Astrocyte (in vitro differentiated cells and primary cell): ENCODE data around the gene ESYT3. TPM values are rescaled to one million over a fixed set of nuclear protein-coding genes. Genes with fewer than 3 reads are reported as not detected.

Experiments
- DNase-seq: peaks from one replicate; pipeline ENCODE4 v3.0.0-alpha.2; 2010; ENCODE audit warnings: low read depth
- FAIRE-seq: peaks from 2 replicates; lab custom pipeline; 2011; peaks lifted over from hg19 to GRCh38; lab: Jason Lieb, UNC
- H2AFZ ChIP-seq: 2 replicates; pipeline ENCODE4 v1.6.0; 2012; ENCODE audit warnings: low read depth, low read length, inconsistent platforms
- H3K27ac ChIP-seq: 2 replicates; pipeline ENCODE4 v1.5.1; 2011; ENCODE audit warnings: low read depth, low read length, inconsistent platforms
- H3K27me3 ChIP-seq: 2 replicates; pipeline ENCODE4 v1.6.0; 2011; ENCODE audit warnings: low read length, inconsistent platforms; ENCODE audit not compliant: insufficient read depth
- H3K36me3 ChIP-seq: 2 replicates; pipeline ENCODE4 v1.5.1; 2011; ENCODE audit warnings: low read length, inconsistent platforms; ENCODE audit not compliant: insufficient read depth
- H3K4me1 ChIP-seq: 2 replicates; pipeline ENCODE4 v1.5.1; 2011; ENCODE audit warnings: low read length, inconsistent platforms; ENCODE audit not compliant: insufficient read depth
- H3K4me2 ChIP-seq: 2 replicates; pipeline ENCODE4 v1.6.0; 2012; ENCODE audit warnings: low read length, inconsistent platforms
- H3K4me3 ChIP-seq: 2 replicates; pipeline ENCODE4 v1.5.1; 2011; ENCODE audit warnings: low read depth, mild to moderate bottlenecking, low read length, inconsistent platforms; ENCODE audit not compliant: insufficient read depth
- H3K79me2 ChIP-seq: 2 replicates; pipeline ENCODE4 v1.6.0; 2012; ENCODE audit warnings: mild to moderate bottlenecking, low read length, inconsistent platforms; ENCODE audit not compliant: insufficient read depth
- H3K9ac ChIP-seq: 2 replicates; pipeline ENCODE4 v1.6.0; 2012; ENCODE audit warnings: mild to moderate bottlenecking, low read length, inconsistent platforms
- H3K9me3 ChIP-seq: 2 replicates; pipeline ENCODE4 v1.5.1; 2012; ENCODE audit warnings: low read depth, mild to moderate bottlenecking, low read length, inconsistent platforms; ENCODE audit not compliant: insufficient read depth
- H4K20me1 ChIP-seq: 2 replicates; pipeline ENCODE4 v1.6.0; 2012; ENCODE audit warnings: low read length, inconsistent platforms; ENCODE audit not compliant: insufficient read depth
- H3K27ac Mint-ChIP-seq: one replicate; pipeline ENCODE4 v1.8.0; 2021; ENCODE audit warnings: mild to moderate bottlenecking, mixed read lengths; ENCODE audit not compliant: unreplicated experiment
- H3K27me3 Mint-ChIP-seq: one replicate; pipeline ENCODE4 v1.8.0; 2021; ENCODE audit warnings: low read depth, mixed read lengths; ENCODE audit not compliant: unreplicated experiment
- H3K36me3 Mint-ChIP-seq: one replicate; pipeline ENCODE4 v1.8.0; 2021; ENCODE audit warnings: low read depth, mixed read lengths; ENCODE audit not compliant: unreplicated experiment
- H3K4me1 Mint-ChIP-seq: one replicate; pipeline ENCODE4 v1.8.0; 2021; ENCODE audit warnings: low read depth, mixed read lengths; ENCODE audit not compliant: unreplicated experiment
- H3K4me3 Mint-ChIP-seq: one replicate; pipeline ENCODE4 v1.8.0; 2021; ENCODE audit warnings: mild to moderate bottlenecking, moderate library complexity, mixed read lengths; ENCODE audit not compliant: unreplicated experiment
- H3K9me3 Mint-ChIP-seq: one replicate; pipeline ENCODE4 v1.8.0; 2021; ENCODE audit warnings: mild to moderate bottlenecking, mixed read lengths; ENCODE audit not compliant: unreplicated experiment
- CTCF ChIP-seq: IDR thresholded peaks from 2 replicates; pipeline ENCODE4 v1.5.1; 2011; ENCODE audit warnings: low read depth, mild to moderate bottlenecking, inconsistent platforms, low read length, moderate library complexity; ENCODE audit not compliant: insufficient read depth
- EZH2 ChIP-seq: IDR thresholded peaks from 2 replicates; pipeline ENCODE4 v1.6.1; 2012; ENCODE audit warnings: mild to moderate bottlenecking, low read length, inconsistent platforms; ENCODE audit not compliant: insufficient read depth
- total RNA-seq: library from RNA; stranded (reverse); gene quantifications from 2 replicates; pipeline ENCODE4 v1.2.1, GENCODE V29; 2021

The ESYT3 gene
- total RNA-seq, 1 donor from 2014 or later = 2.0 TPM

- Mint-ChIP-seq H3K4me1 (peaks cover 14% of the 10 kb centered on the region), H3K36me3 (peaks cover 39% of the 10 kb centered on the region), H3K9me3 (peaks cover 2% of the 10 kb centered on the region), H3K27ac (no peak overlapping the region), H3K4me3 (no peak overlapping the region), H3K27me3 (peaks cover 8% of the 10 kb centered on the region)
- no peak overlapping the region for H3K4me3 ChIP-seq
- no peak overlapping the region for H2AFZ ChIP-seq
- H3K9ac ChIP-seq = no peak overlapping the region
- H3K9me3 ChIP-seq = no peaks in the 10 kb centered on the region
- DNase-seq = no peak
- H3K79me2 ChIP-seq = no peaks in the 10 kb centered on the region
- no peaks in the 10 kb centered on the region for H3K27me3 ChIP-seq
- H3K4me2 ChIP-seq = no peak overlapping the region
- no peak overlapping the region for H3K27ac ChIP-seq
- no peak for FAIRE-seq
- H4K20me1 ChIP-seq = no peaks in the 10 kb centered on the region
- H3K36me3 ChIP-seq = peaks cover 5% of the 10 kb centered on the region
- no peaks in the 10 kb centered on the region for H3K4me1 ChIP-seq
- TF ChIP-seq EZH2 (no peak), CTCF (no peak)
These were observed 29.4 kb upstream of the ESYT3 start for GRCh38 chr3:138405001-138405400.

- DNase-seq = no peak
- Histone ChIP-seq H3K36me3 (peaks cover 5% of the 10 kb centered on the region), H3K4me2 (no peak overlapping the region), H3K4me3 (no peak overlapping the region), H3K79me2 (no peaks in the 10 kb centered on the region), H3K9ac (no peak overlapping the region), H3K27ac (no peak overlapping the region), H3K27me3 (no peaks in the 10 kb centered on the region), H3K9me3 (no peaks in the 10 kb centered on the region), H4K20me1 (no peaks in the 10 kb centered on the region), H2AFZ (no peak overlapping the region), H3K4me1 (no peaks in the 10 kb centered on the region)
- Mint-ChIP-seq H3K9me3 (peaks cover 2% of the 10 kb centered on the region), H3K27me3 (peaks cover 8% of the 10 kb centered on the region), H3K4me1 (peaks cover 14% of the 10 kb centered on the region), H3K27ac (no peak overlapping the region), H3K36me3 (peaks cover 39% of the 10 kb centered on the region), H3K4me3 (no peak overlapping the region)
- no peak for TF ChIP-seq EZH2
- TF ChIP-seq CTCF = no peak
- no peak for FAIRE-seq
These were observed 28.9 kb upstream of the ESYT3 start for GRCh38 chr3:138405486-138405885.

DNA sequence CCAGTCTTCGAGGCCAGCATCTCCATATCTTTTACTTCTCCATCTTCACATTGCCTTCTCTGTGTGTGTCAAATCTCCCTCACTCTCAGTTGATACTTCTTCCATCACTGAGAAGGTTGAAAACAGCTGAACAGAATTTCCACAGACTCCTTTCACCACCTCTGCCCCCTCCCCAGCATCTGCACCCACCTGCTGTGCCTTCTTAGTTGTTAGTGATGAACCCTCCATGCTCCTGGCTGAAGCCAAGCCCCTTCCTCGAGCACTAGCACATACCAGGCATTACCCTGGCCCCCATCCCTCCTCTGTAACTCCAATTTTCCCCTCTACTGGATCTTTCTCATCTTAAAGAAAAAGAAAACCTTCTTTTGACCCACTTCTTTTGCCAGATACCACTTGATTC lies 27.8 kb upstream of the ESYT3 start:
- Mint-ChIP-seq H3K27me3 (peaks cover 8% of the 10 kb centered on the region), H3K9me3 (peaks cover 2% of the 10 kb centered on the region), H3K4me1 (peaks cover 6% of the 10 kb centered on the region), H3K4me3 (no peak overlapping the region), H3K36me3 (peaks cover 37% of the 10 kb centered on the region), H3K27ac (no peak overlapping the region)
- Histone ChIP-seq H3K79me2 (no peaks in the 10 kb centered on the region), H3K4me2 (no peak overlapping the region), H3K4me3 (no peak overlapping the region), H3K9me3 (no peaks in the 10 kb centered on the region), H4K20me1 (no peaks in the 10 kb centered on the region), H3K27me3 (no peaks in the 10 kb centered on the region), H3K27ac (no peak overlapping the region), H3K36me3 (peaks cover 5% of the 10 kb centered on the region), H3K9ac (no peak overlapping the region), H3K4me1 (no peaks in the 10 kb centered on the region), H2AFZ (no peak overlapping the region)
- FAIRE-seq (no peak), DNase-seq (no peak)
- no peak for TF ChIP-seq CTCF
- TF ChIP-seq EZH2 = no peak
